ENCODE results near the gene ZHX3. TPM values are rescaled to one million over a fixed set of nuclear protein-coding genes. Genes with fewer than 3 reads are reported as not detected.

ZHX3 gene
- total and polyA plus RNA-seq, 7 donors, result 3.6 to 69.0 (median 39.2) TPM

GRCh38 chr20:41145317-41145716 is 172.2 kb downstream of the ZHX3 start:
- TF ChIP-seq CTCF (IDR thresholded peaks at IDR 0.05), result no peak
- no peak for TF ChIP-seq EP300 (IDR thresholded peaks at IDR 0.05)
- no peak for TF ChIP-seq POLR2AphosphoS5 (IDR thresholded peaks at IDR 0.05)
- no peak for TF ChIP-seq POLR2A (IDR thresholded peaks at IDR 0.05)
- H3K36me3 ChIP-seq, result no peaks in the 10 kb centered on the region
- H3K4me3 ChIP-seq, result no peak overlapping the region
- no peaks in the 10 kb centered on the region for H3K27me3 ChIP-seq
- intact Hi-C loops (cut with DNase I), result no loop called here
- WGBS, 2 donors, result 95 to 97% methylated on average over 2 of the region's 2 CpGs
- H3K4me1 ChIP-seq, result peaks cover 0 to 75% (median 43%) of the 10 kb centered on the region in 4 donors
- no peak for DNase-seq
- H3K27ac ChIP-seq, result peak overlapping the region; percentile 51 to 67 (median 56)
- H3K9me3 ChIP-seq, result no peaks in the 10 kb centered on the region

- H3K4me3 ChIP-seq, result no peak overlapping the region
- no peaks in the 10 kb centered on the region for H3K36me3 ChIP-seq
- H3K27me3 ChIP-seq, result no peaks in the 10 kb centered on the region
- DNase-seq, result no peak
- peaks cover 0 to 83% (median 58%) of the 10 kb centered on the region in 4 donors for H3K4me1 ChIP-seq
- TF ChIP-seq CTCF (IDR thresholded peaks at IDR 0.05) (no peak), POLR2AphosphoS5 (IDR thresholded peaks at IDR 0.05) (no peak), EP300 (IDR thresholded peaks at IDR 0.05) (no peak), POLR2A (IDR thresholded peaks at IDR 0.05) (no peak)
- 61 to 68% methylated on average over 2 of the region's 2 CpGs for WGBS, 2 donors
- no peaks in the 10 kb centered on the region for H3K9me3 ChIP-seq
- peak overlapping the region in 2 of 4 donors; percentile 46 to 73 for H3K27ac ChIP-seq
- intact Hi-C loops (cut with DNase I), result no loop called here
Measured at GRCh38 chr20:41143354-41143753, 174.2 kb downstream of the ZHX3 start.

- no peak for TF ChIP-seq EP300 (IDR thresholded peaks at IDR 0.05)
- TF ChIP-seq POLR2AphosphoS5 (IDR thresholded peaks at IDR 0.05), result no peak
- no peak for TF ChIP-seq CTCF (IDR thresholded peaks at IDR 0.05)
- no peak for TF ChIP-seq POLR2A (IDR thresholded peaks at IDR 0.05)
- no peak for DNase-seq
- Histone ChIP-seq H3K4me1 (peaks cover 0 to 82% (median 58%) of the 10 kb centered on the region in 4 donors), H3K36me3 (no peaks in the 10 kb centered on the region), H3K27me3 (no peaks in the 10 kb centered on the region), H3K4me3 (no peak overlapping the region), H3K27ac (peak overlapping the region in 2 of 4 donors; percentile 46 to 73), H3K9me3 (no peaks in the 10 kb centered on the region)
- intact Hi-C loops (cut with DNase I), result no loop called here
- WGBS, 2 donors, result 50 to 69% methylated on average over 5 of the region's 5 CpGs
Measured at GRCh38 chr20:41142919-41143318, 174.6 kb downstream of the ZHX3 start.

GRCh38 chr20:41142245-41142644 is 175.3 kb downstream of the ZHX3 start:
- Histone ChIP-seq H3K4me1 (peaks cover 0 to 75% (median 53%) of the 10 kb centered on the region in 4 donors), H3K4me3 (no peak overlapping the region), H3K27ac (peak overlapping the region in 3 of 4 donors; percentile 36 to 73 (median 46)), H3K9me3 (no peaks in the 10 kb centered on the region), H3K36me3 (no peaks in the 10 kb centered on the region), H3K27me3 (no peaks in the 10 kb centered on the region)
- no peak for TF ChIP-seq POLR2A (IDR thresholded peaks at IDR 0.05)
- TF ChIP-seq CTCF (IDR thresholded peaks at IDR 0.05), result no peak
- no peak for TF ChIP-seq EP300 (IDR thresholded peaks at IDR 0.05)
- TF ChIP-seq POLR2AphosphoS5 (IDR thresholded peaks at IDR 0.05), result no peak
- intact Hi-C loops (cut with DNase I), result no loop called here
- DNase-seq, result no peak
- 74 to 76% methylated on average over 4 of the region's 4 CpGs for WGBS, 2 donors
